Hepatocyte (in vitro differentiated cells): ENCODE results near the gene AP3D1. TPM values are rescaled to one million over a fixed set of nuclear protein-coding genes. Genes with fewer than 3 reads are reported as not detected.
"Not testable (repeated sequence)": the region's sequence is repeated elsewhere in the genome, so short reads cannot be mapped to it uniquely, and the experiment has no call there.

Experiments
- DNase-seq: peaks from one replicate; pipeline ENCODE4 v3.0.0-alpha.2; 2016; ENCODE audit warnings: low spot score
- H2AFZ ChIP-seq: fragments of 200-600 bp; sonication (generic); 2 replicates; pipeline ENCODE4 v1.6.0; 2016; ENCODE audit warnings: antibody characterized with exemption, mild to moderate bottlenecking
- H3K27ac ChIP-seq: fragments of 200-600 bp; sonication (generic); 2 replicates; pipeline ENCODE4 v1.5.1; 2016; ENCODE audit warnings: mild to moderate bottlenecking
- H3K27me3 ChIP-seq: fragments of 200-600 bp; sonication (generic); 2 replicates; pipeline ENCODE4 v1.6.1; 2016
- H3K36me3 ChIP-seq: fragments of 200-600 bp; sonication (generic); replicated peaks from 2 replicates; pipeline ENCODE4 v1.5.1; 2016; ENCODE audit warnings: low read depth; ENCODE audit not compliant: insufficient read depth
- H3K4me1 ChIP-seq: fragments of 200-600 bp; sonication (generic); 2 replicates; pipeline ENCODE4 v1.5.1; 2016; ENCODE audit warnings: mild to moderate bottlenecking, moderate library complexity; ENCODE audit not compliant: insufficient read depth
- H3K4me2 ChIP-seq: fragments of 200-600 bp; sonication (generic); 2 replicates; pipeline ENCODE4 v1.6.0; 2016
- H3K4me3 ChIP-seq: fragments of 200-600 bp; sonication (generic); 2 replicates; pipeline ENCODE4 v1.5.1; 2016; ENCODE audit warnings: mild to moderate bottlenecking
- H3K79me2 ChIP-seq: fragments of 200-600 bp; sonication (generic); 2 replicates; pipeline ENCODE4 v1.6.0; 2017; ENCODE audit warnings: mild to moderate bottlenecking
- H3K9me2 ChIP-seq: fragments of 200-600 bp; sonication (generic); replicated peaks from 2 replicates; pipeline ENCODE4 v1.6.0; 2017; ENCODE audit warnings: mild to moderate bottlenecking; ENCODE audit not compliant: insufficient read depth
- H3K9me3 ChIP-seq: fragments of 200-600 bp; sonication (generic); 2 replicates; pipeline ENCODE4 v1.5.1; 2016; ENCODE audit warnings: low read depth, mild to moderate bottlenecking
- H4K20me1 ChIP-seq: fragments of 200-600 bp; sonication (generic); 2 replicates; pipeline ENCODE4 v1.6.0; 2016; ENCODE audit warnings: mild to moderate bottlenecking; ENCODE audit not compliant: insufficient read depth, poor library complexity, severe bottlenecking
- EZH2 ChIP-seq: fragments of 200-600 bp; sonication (generic); IDR thresholded peaks from 2 replicates; pipeline ENCODE4 v1.6.1; 2016; ENCODE audit warnings: antibody characterized with exemption, mild to moderate bottlenecking, borderline replicate concordance
- EZH2phosphoT487 ChIP-seq: fragments of 200-600 bp; sonication (generic); IDR thresholded peaks from one replicate; pipeline ENCODE4 v1.6.1; 2018; ENCODE audit warnings: antibody characterized with exemption, mild to moderate bottlenecking, low read depth, moderate library complexity; ENCODE audit not compliant: unreplicated experiment, severe bottlenecking
- WGBS: methylation state at CpG from one replicate; pipeline ENCODE4 v1.1.6; 2016; ENCODE audit warnings: low lambda C conversion rate; ENCODE audit errors: missing lambda C conversion rate; 5-methylcytosine and 5-hydroxymethylcytosine counted together
- polyA plus RNA-seq: library from polyadenylated mRNA; unstranded; fragments of >200 nt; fragmentation: Nextera tagmentation; extraction: Ambion mirVana; gene quantifications from 2 replicates; pipeline ENCODE4 v1.2.1, GENCODE V29; 2016
- total RNA-seq: library from RNA; depleted of rRNA; stranded (reverse); fragments of >200 nt; gene quantifications from 2 replicates; pipeline ENCODE4 v1.2.3, GENCODE V29; 2014
- TF ChIP-seq, protein P1 (sequence below): fragments of 200-600 bp; sonication (generic); IDR thresholded peaks from 2 replicates; pipeline ENCODE4 v1.5.1; 2016; ENCODE audit warnings: antibody characterized with exemption, mild to moderate bottlenecking; ENCODE audit not compliant: poor library complexity

The AP3D1 gene
- total and polyA plus RNA-seq, 2 experiments from 2014 or later = 102 to 108 TPM

DNA sequence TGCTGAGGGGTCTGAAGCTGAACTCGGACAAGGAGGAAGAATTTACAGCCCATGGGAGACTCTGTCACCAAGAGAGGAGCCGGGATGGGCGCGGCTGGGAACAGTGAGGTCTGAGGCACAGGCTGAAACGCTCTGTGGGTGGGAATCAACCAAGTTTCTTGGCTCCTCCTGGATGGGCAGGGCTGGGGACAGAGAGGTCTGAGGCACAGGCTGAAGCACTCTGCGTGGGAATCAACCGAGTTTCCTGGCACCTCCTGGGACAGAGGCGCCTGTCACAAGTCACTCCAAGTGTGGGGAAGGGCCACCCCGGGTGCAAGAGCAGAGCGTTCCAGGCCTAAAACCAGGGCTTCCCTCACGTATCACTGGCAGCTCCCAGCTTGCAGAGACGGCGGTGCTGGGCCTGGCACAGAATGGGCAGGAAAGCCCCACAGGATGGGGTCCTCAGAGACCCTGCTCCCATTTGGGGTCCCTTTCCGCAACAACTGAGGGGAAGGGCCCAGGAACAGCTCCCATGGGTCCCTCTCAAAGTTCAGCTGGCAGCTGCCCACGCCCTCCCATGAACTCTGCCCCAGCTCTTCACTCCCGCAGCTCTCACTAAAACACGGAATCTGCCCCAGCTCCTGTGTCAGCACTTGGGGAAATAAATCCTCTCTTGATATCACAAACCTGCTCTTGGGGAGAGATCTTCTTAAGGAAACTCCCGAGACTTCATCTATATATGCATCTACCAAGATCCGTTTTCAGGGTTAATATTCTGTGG lies 18.5 kb downstream of the AP3D1 start:
- no peak overlapping the region for H3K4me2 ChIP-seq
- H3K9me2 ChIP-seq = no peaks in the 10 kb centered on the region
- no peak overlapping the region for H2AFZ ChIP-seq
- TF ChIP-seq, protein P1, sequence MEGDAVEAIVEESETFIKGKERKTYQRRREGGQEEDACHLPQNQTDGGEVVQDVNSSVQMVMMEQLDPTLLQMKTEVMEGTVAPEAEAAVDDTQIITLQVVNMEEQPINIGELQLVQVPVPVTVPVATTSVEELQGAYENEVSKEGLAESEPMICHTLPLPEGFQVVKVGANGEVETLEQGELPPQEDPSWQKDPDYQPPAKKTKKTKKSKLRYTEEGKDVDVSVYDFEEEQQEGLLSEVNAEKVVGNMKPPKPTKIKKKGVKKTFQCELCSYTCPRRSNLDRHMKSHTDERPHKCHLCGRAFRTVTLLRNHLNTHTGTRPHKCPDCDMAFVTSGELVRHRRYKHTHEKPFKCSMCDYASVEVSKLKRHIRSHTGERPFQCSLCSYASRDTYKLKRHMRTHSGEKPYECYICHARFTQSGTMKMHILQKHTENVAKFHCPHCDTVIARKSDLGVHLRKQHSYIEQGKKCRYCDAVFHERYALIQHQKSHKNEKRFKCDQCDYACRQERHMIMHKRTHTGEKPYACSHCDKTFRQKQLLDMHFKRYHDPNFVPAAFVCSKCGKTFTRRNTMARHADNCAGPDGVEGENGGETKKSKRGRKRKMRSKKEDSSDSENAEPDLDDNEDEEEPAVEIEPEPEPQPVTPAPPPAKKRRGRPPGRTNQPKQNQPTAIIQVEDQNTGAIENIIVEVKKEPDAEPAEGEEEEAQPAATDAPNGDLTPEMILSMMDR = no peak
- no peak for TF ChIP-seq EZH2phosphoT487
- 93% methylated on average over 19 of the region's 19 CpGs for WGBS
- peaks cover 58% of the 10 kb centered on the region for H3K79me2 ChIP-seq
- H3K9me3 ChIP-seq = no peaks in the 10 kb centered on the region
- no peaks in the 10 kb centered on the region for H3K4me1 ChIP-seq
- DNase-seq = no peak
- no peaks in the 10 kb centered on the region for H3K27me3 ChIP-seq
- H3K36me3 ChIP-seq = no peaks in the 10 kb centered on the region
- no peak overlapping the region for H3K4me3 ChIP-seq
- H4K20me1 ChIP-seq = peaks cover 38% of the 10 kb centered on the region
- no peak overlapping the region for H3K27ac ChIP-seq

DNA sequence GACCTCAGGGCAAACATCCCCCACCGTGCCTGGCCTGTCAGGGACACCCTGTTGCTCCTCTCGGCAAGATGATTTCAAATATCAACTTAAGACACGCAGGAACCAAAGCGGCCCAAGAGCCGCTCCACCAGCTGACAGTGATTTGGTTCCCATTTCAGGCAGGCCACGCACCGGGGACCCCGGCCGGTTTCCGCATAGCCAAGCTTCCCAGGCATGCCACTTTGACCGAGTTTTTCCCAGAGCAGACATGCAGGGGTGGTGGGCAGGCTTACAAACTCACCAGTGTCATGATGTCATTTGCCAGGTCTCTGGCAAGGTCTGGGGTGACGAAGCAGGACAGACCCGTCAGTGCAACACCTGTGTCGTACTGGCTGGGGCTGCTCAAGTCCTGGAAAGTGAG lies 19.2 kb downstream of the AP3D1 start:
- 97% methylated on average over 14 of the region's 14 CpGs for WGBS
- Histone ChIP-seq H3K27ac (no peak overlapping the region), H3K9me3 (no peaks in the 10 kb centered on the region), H3K4me2 (no peak overlapping the region), H3K79me2 (peaks cover 50% of the 10 kb centered on the region), H3K27me3 (no peaks in the 10 kb centered on the region), H3K9me2 (no peaks in the 10 kb centered on the region), H3K4me3 (no peak overlapping the region), H2AFZ (no peak overlapping the region), H4K20me1 (peaks cover 34% of the 10 kb centered on the region), H3K36me3 (no peaks in the 10 kb centered on the region), H3K4me1 (no peaks in the 10 kb centered on the region)
- TF ChIP-seq, protein P1 = no peak
- TF ChIP-seq EZH2 (no peak), EZH2phosphoT487 (no peak)
- no peak for DNase-seq

DNA sequence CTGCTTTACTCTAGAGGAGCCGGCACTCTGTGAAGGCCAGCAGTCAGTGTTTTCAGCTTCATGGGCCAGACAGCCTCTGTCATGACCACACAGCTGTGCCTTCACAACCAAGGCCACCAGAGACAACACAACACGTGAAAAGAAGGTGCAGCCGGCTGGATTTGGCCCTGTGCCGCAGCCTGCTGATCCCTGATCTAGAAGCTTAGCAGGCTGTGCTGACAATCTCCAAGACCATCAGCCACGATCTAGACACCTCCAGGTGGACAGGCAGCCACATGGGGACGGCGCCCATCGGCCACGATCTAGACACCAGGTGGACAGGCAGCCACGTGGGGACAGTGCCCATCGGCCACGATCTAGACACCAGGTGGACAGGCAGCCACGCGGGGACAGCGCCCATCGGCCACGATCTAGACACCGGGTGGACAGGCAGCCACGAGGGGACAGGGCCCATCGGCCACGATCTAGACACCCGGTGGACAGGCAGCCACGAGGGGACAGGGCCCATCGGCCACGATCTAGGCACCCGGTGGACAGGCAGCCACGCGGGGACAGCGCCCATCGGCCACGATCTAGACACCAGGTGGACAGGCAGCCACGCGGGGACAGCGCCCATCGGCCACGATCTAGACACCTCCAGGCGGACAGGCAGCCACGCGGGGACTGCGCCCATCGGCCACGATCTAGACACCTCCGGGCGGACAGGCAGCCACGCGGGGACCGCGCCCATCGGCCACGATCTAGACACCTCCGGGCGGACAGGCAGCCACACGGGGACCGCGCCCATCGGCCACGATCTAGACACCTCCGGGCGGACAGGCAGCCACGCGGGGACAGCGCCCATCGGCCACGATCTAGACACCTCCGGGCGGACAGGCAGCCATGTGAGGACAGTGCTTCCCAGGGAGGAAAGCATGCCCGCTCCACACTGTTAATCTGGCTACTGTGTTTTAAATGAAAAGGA lies 20.1 kb downstream of the AP3D1 start:
- not testable (repeated sequence) for H3K36me3 ChIP-seq, H3K9me3 ChIP-seq, DNase-seq, H3K4me2 ChIP-seq, H3K4me3 ChIP-seq, H3K9me2 ChIP-seq, H2AFZ ChIP-seq, H3K4me1 ChIP-seq, H3K27ac ChIP-seq, H3K27me3 ChIP-seq
- Histone ChIP-seq H4K20me1 (peaks cover 34% of the 10 kb centered on the region), H3K79me2 (peaks cover 41% of the 10 kb centered on the region)
- WGBS = 97% methylated on average over 31 of the region's 67 CpGs
